NCI-H1417 (cell line): Measurements from ENCODE around the gene PRG3.

Source experiments
- DNase-seq, 3 experiments: peaks; one replicate each; lab custom pipeline; 2025; lab: John Stamatoyannopoulos, UW

PRG3 gene

GRCh38 chr11:57359396-57359795, 21.6 kb downstream of the PRG3 start:
- no peak for DNase-seq

GRCh38 chr11:57358991-57359390, 22.0 kb downstream of the PRG3 start:
- no peak for DNase-seq

GRCh38 chr11:57358543-57358961, 22.4 kb downstream of the PRG3 start:
- DNase-seq: no peak

- DNase-seq: no peak
Measured at GRCh38 chr11:57357856-57358255, 23.1 kb downstream of the PRG3 start.

- no peak for DNase-seq
Measured at GRCh38 chr11:57357310-57357709, 23.6 kb downstream of the PRG3 start.

- no peak for DNase-seq
Measured at GRCh38 chr11:57356268-57356667, 24.7 kb downstream of the PRG3 start.

- no peak for DNase-seq
Measured at GRCh38 chr11:57354699-57355098, 26.3 kb downstream of the PRG3 start.

GRCh38 chr11:57353852-57354251, 27.1 kb downstream of the PRG3 start:
- DNase-seq: no peak

GRCh38 chr11:57353446-57353845, 27.5 kb downstream of the PRG3 start:
- DNase-seq: no peak

- no peak for DNase-seq
Measured at GRCh38 chr11:57353036-57353435, 27.9 kb downstream of the PRG3 start.

- peak in 2 of 3 experiments; percentile 14 to 31 for DNase-seq
Measured at GRCh38 chr11:57349491-57350274, 31.3 kb downstream of the PRG3 start.

- DNase-seq: no peak
Measured at GRCh38 chr11:57348636-57349313, 32.2 kb downstream of the PRG3 start.

- DNase-seq: no peak
Measured at GRCh38 chr11:57348052-57348451, 32.9 kb downstream of the PRG3 start.

GRCh38 chr11:57347336-57347735, 33.6 kb downstream of the PRG3 start:
- DNase-seq: no peak

GRCh38 chr11:57345555-57346211, 35.3 kb downstream of the PRG3 start:
- peak; percentile 66 to 89 (median 79) for DNase-seq

GRCh38 chr11:57344826-57345225, 36.1 kb downstream of the PRG3 start:
- DNase-seq: no peak

GRCh38 chr11:57343825-57344224, 37.1 kb downstream of the PRG3 start:
- peak in 2 of 3 experiments; percentile 22 to 51 for DNase-seq

- no peak for DNase-seq
Measured at GRCh38 chr11:57342702-57343101, 38.2 kb downstream of the PRG3 start.

GRCh38 chr11:57341250-57341808, 39.6 kb downstream of the PRG3 start:
- DNase-seq: no peak

GRCh38 chr11:57340039-57340615, 40.8 kb downstream of the PRG3 start:
- DNase-seq: peak in 1 of 3 experiments; percentile 2

- DNase-seq: no peak
Measured at GRCh38 chr11:57339328-57339727, 41.6 kb downstream of the PRG3 start.

GRCh38 chr11:57338142-57338541, 42.8 kb downstream of the PRG3 start, which contains the start of gene P2RX3:
Gene P2RX3, plus strand, starts transcription at chr11:57338352. Its CDS starts 199 bp downstream, at chr11:57338551.
- DNase-seq: no peak
